GM19463 (cell line): Measurements from ENCODE around the gene GPR176.

ENCODE experiments used
- ATAC-seq: cut with Tn5 transposase; IDR thresholded peaks from one replicate; pipeline ENCODE4 v1.9.1; 2021; ENCODE audit warnings: mild to moderate bottlenecking, moderate library complexity; ENCODE audit not compliant: unreplicated experiment

The GPR176 gene

GRCh38 chr15:39919748-39920509 is at the start of gene GPR176:
GPR176 (minus strand) TSS chr15:39920266; CDS start chr15:39920026, 240 bp downstream.
- peak; percentile 13 for ATAC-seq

- ATAC-seq: no peak
Observed at GRCh38 chr15:39969002-39969394, 48.9 kb upstream of the GPR176 start.

GRCh38 chr15:39968273-39969001 is 48.4 kb upstream of the GPR176 start:
- no peak for ATAC-seq

GRCh38 chr15:39966521-39966920 is 46.5 kb upstream of the GPR176 start:
- no peak for ATAC-seq

GRCh38 chr15:39963786-39964185 is 43.7 kb upstream of the GPR176 start:
- no peak for ATAC-seq

- ATAC-seq: no peak
Observed at GRCh38 chr15:39961051-39961450, 41.0 kb upstream of the GPR176 start.

GRCh38 chr15:39960411-39960810 is 40.3 kb upstream of the GPR176 start:
- no peak for ATAC-seq

GRCh38 chr15:39959411-39959810 is 39.3 kb upstream of the GPR176 start:
- no peak for ATAC-seq

GRCh38 chr15:39957481-39957880 is 37.4 kb upstream of the GPR176 start:
- ATAC-seq: no peak

GRCh38 chr15:39953521-39953920 is 33.5 kb upstream of the GPR176 start:
- ATAC-seq: no peak

GRCh38 chr15:39951561-39951960 is 31.5 kb upstream of the GPR176 start:
- ATAC-seq: no peak

GRCh38 chr15:39948817-39949216 is 28.8 kb upstream of the GPR176 start:
- no peak for ATAC-seq

- ATAC-seq: no peak
Observed at GRCh38 chr15:39947401-39948197, 27.5 kb upstream of the GPR176 start.

GRCh38 chr15:39946862-39947261 is 26.8 kb upstream of the GPR176 start:
- ATAC-seq: no peak

- no peak for ATAC-seq
Observed at GRCh38 chr15:39944726-39945125, 24.7 kb upstream of the GPR176 start.

GRCh38 chr15:39942753-39943150 is 22.7 kb upstream of the GPR176 start:
- no peak for ATAC-seq

- ATAC-seq: no peak
Observed at GRCh38 chr15:39942101-39942752, 22.2 kb upstream of the GPR176 start.

- no peak for ATAC-seq
Observed at GRCh38 chr15:39939487-39940452, 19.7 kb upstream of the GPR176 start.

GRCh38 chr15:39937696-39938095 is 17.6 kb upstream of the GPR176 start:
- no peak for ATAC-seq

- no peak for ATAC-seq
Observed at GRCh38 chr15:39936681-39937080, 16.6 kb upstream of the GPR176 start.
